HG03045 (cell line): Measurements from ENCODE around the gene BTBD16.

Experiments used
- ATAC-seq: cut with Tn5 transposase; IDR thresholded peaks from one replicate; pipeline ENCODE4 v1.9.1; 2021; ENCODE audit warnings: mild to moderate bottlenecking, moderate library complexity; ENCODE audit not compliant: unreplicated experiment

The BTBD16 gene

DNA sequence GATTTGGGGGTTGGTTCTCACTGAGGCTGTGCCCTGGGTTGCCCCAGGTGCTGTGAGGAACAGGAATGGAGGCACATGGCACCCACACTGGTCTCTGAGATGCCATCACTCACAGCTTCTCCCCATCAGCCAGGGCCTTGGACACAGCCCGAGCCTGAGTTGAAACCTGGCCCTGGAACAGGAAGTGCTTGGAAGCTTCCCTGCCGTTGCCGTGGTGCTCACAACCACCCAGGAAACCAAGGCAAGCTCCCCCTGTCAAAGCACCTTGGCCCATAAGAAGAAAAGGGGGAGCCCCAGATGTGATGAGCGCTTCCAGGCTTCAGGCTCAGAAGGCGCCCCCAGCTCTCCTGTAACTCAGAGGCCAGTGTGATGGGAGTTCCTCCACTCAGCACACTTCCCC lies at the start of gene BTBD16:
BTBD16 (plus strand) TSS at position 221 of the 400 bp plus-strand sequence. CDS start 3,786 bp downstream, outside the sequence.
- no peak for ATAC-seq

DNA sequence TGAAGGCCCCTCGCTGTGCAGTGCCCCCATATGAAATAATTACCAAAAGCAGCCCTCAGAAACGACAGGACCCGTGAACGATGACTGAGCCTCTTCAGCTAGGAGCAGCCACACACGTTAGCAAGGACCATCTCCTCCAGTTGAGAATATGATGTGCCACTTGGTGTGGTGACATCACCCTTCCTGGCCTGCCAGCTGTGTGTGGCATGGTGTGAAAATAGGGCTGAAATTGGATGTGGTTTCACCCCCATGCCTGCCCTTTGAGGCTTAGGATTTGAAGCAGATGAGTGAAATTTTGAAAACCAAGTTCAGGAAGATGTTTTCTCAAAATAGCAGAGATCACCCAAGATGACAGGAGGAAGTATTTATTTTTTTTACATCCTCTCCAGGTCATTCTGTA lies 49.1 kb upstream of the BTBD16 start:
- no peak for ATAC-seq

DNA sequence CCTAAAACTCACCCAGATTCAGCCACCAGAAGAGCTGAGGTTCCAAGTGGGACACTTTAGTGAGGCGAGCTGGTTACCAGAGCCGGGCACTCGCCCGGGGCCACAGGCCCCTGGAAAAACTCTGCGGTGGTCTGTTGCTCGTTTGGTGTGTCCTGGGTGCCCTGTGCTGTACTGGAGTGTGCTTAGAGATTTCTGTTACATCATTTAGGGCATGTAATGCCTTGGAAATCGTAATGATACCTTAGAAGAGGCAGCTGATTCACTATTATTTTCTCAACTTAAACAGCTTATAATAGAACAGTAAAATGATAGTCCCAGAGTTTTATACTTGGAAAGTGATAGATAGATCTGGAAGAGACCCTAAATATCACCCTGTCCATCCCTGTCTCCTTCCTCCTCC lies 48.5 kb upstream of the BTBD16 start:
- no peak for ATAC-seq

DNA sequence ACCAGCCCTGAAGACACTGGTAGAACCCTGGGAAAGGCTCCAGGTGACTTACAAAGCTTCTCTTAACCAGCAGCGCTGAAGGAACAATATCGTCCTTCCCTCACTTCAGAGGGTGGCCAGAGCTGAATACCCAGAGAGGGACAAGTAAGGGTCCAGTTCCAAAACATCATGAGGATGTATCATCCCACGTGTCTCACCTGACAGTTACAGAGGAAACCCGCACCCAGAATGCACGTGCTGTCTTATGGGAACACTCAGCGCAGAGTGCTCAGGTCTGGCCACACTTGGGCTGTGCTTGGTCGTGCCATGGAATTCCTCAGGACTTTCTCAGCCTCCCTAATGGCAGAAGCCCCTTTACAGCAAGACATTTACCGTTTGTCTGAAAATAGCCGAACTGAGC lies 46.9 kb upstream of the BTBD16 start:
- no peak for ATAC-seq

DNA sequence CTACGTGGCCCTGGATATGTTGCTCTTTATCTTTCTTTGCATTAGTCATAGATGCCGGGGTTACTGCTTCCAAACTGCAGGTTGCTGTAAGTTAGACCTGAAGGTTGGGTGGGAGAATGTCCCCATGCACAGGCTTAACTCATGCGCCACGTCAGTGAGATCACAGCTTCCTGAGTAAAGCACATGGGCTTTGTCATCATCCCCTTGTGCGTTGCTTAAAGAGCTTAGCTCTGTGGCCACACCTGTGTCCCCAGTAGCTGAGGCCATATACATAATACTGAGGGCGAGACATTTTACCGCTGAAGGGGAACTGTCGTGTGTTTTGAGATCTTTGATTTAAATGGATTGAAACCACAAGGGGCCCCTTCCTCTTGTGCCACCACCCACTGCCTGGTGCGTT lies 45.8 kb upstream of the BTBD16 start:
- ATAC-seq: no peak

DNA sequence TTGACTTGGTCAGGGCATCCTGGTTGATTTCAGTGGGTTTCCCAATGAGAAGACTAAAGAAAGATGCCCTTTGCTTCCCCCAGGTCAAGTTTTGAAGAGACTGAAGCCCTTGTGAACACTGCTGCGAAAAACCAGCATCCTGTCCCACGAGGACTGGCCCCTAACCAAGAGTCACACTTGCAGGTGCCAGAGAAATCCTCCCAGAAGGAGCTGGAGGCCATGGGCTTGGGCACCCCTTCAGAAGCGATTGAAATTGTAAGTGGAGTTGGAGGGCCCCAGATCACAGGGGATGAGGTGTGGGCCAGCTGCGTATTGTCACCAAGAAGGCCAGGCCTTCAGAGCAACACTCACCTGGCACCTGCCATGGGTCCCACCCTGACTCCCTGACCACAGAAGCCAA lies 43.3 kb upstream of the BTBD16 start:
- ATAC-seq: no peak

DNA sequence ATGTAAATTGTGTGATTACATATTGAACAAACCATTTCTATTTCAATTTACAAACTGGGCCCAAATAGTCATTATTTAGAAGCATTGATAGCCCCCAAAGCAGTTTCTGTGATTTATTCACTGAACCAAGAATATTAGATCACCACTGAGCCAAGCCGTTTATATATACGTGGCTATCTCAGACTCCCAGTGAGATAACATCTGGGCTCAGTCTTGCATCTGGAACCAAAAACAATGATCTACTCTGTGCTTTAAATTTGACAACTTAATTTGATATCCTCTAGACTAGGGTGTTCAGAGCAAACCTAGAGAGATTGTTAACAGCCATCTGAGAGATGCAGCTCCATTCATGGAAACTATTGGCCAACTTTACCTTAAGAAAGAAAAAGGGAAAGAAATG lies 41.4 kb upstream of the BTBD16 start:
- ATAC-seq: no peak

DNA sequence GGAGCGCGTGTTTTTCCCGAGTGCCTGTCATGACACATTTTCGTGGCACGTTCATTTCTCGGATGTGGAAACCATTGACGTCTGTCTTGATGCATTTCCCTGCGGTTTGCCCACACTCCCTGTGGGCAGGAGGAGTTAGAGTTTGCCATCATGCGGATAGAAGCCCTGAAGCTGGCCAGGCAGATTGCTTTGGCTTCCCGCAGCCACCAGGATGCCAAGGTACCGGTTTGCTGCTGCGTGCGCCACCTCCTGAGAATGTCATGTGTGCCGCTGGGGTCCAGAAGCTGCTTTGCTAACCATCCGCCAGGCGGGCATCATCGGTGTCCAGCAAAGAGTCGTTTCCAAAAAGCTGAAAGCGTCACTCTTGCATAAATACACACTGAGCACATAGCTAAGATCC lies 40.9 kb upstream of the BTBD16 start:
- ATAC-seq: no peak

DNA sequence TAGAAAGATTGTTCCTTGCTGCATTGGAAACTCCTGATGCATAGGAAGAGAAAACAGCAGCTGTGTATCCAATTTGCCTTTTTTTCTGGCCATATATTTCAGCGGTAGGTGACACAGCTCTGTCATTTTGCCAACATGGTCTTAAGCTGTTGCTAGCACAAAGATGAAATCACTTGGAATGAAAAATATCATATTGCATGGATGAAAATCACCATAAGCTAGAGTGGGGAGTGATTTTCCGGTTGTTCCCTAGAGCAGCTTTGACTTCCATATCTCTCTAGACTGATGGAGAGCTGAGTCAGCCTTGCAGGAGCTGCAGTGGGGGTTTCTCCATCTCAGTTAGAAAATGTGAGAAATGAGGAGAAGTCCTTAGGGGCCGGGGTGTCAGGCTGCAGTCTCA lies 38.3 kb upstream of the BTBD16 start:
- no peak for ATAC-seq

DNA sequence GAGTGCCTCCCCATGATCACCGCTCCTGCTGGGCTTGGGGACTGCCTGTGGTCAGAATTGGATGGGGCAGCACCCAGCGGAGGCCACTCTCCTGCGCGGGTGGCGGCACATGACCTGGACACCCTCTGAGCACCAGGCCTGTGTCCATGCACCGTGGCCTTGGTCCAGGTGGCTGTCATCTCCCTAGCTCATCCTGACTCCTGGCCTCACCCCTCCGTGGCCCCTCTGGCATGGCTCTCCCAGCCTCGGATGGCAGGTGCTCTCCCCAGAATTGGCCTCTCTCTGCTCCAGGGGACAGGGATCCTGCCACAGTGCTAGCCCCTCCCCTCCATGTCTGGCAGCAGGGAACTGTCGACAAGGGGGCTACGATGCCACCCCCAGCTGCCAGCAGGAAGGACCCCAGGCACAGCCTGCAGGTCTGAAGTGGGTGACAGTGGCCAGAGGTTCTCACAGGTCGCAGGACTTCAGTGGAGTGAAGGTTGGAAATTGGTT lies 37.2 kb upstream of the BTBD16 start:
- no peak for ATAC-seq

DNA sequence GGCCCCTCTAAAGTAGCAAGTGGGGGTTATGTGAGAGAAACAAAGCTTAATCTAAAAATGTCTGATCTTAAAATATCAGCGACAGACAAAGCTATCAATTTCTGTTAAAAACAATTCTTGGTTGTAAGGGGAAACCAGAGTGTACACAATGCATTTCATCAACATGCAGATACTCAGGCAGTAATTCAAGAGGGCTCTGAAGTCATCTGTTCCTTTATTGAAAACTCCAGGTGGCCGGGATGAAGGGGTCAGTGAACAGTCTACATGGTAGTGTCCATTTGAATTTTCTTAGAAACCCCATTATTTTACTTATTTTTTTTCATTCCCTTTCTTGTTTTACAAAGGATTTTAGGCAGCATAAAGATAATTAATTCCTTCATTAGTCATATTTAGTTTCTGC lies 36.7 kb upstream of the BTBD16 start:
- no peak for ATAC-seq

DNA sequence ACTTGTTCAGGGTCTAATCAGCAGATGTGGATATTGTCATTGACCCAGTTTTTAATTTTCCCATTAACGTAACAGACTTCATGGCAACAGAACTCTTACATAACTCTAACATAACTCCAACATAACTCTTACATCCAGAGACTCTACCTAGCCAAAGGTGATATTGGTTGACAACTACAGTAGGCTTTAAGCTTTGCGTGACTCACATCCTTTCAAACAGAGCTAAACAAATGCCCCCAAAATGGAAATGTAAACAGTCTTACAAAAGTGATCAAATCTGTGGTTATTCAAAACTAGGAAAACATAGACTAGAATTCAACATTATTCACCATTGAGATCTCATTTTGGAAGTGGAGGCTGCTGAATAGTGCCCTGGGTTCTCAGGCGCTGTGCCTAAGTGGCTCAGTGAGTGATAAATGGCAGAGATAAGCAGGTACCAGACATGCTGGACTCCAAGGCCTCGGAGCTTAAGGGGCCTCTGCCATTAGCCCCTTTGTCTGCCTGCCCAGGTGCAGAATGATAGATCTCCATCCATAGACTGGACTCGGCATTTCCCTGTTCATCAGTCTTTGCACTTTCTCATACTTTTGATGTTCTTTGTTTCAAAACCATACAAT lies 34.3 kb upstream of the BTBD16 start:
- ATAC-seq: no peak

DNA sequence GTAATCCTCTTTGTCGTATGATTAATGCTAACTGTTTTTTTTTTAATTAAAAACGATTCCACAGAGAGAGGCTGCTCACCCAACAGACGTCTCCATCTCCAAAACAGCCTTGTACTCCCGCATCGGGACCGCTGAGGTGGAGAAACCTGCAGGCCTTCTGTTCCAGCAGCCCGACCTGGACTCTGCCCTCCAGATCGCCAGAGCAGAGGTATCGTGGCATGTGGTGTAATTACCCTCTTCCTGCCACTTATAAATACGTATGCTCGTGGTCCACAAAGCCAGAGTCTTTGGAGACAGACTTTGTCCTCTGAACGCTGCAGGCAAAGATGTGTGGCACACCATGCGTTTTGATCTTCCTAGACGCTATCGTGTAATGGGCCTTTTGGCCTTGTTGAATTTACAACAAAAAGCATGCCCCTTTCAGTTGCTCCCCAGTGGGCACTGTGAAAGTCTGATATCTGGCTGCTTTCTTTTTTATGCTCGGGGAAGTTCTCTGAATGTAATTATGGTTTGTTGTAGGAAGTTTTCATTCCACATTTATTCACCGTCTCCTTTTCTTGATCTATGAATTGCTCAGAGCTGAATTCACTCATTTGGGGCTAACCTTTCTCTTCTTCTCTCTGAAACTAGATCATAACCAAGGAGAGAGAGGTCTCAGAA lies 33.6 kb upstream of the BTBD16 start:
- no peak for ATAC-seq

DNA sequence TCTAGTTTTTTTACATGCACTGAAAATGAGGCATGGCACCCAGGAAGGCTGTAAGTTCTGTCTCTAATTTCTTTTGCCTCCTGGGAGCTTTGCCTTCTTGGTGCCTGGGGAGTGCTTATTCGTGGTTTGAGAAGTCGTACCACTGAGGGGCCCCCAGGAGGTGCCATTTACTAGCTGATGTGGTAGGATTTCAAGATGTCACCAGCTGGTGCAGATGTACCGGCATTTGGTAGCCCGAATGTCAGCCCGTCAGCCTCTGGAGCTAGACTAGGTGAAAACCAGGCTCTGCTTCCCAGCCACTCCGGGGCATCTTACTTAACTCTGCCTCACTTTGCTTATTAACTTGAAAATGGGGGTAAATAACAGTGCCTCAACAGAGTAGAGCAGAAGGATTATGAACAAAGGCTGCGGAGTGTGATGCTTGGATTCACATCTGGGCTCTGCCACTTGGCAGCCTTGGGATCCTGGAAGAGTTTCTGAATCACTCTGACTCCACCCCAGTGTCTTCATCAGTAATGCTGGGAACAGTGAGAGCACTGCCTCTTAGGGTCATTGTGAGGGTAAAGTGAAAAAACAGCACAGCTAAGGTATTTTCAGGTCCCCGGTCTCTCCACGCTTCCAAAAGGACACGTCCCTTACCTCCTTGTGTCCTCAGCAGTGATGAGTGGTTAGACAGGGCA lies 31.4 kb upstream of the BTBD16 start:
- no peak for ATAC-seq

DNA sequence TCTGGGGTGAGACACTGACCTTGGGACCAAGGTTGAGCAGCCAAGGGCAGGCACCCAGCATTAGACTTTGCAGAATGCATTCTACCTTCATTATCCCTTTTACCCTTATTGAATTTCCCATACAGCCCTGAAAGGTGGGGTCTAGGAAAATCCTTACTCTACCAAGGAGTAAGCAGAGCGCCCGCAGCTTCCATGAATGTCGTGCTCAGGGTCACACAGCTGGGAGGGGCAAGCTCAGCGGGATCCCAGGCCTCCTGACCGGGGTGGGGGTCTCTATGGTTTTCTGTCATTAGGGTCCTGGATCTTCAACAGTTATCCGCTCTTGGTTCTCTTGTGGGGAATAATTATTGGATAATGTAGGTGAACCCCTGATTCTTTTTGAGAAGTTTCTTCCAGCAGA lies 30.7 kb upstream of the BTBD16 start:
- ATAC-seq: no peak

DNA sequence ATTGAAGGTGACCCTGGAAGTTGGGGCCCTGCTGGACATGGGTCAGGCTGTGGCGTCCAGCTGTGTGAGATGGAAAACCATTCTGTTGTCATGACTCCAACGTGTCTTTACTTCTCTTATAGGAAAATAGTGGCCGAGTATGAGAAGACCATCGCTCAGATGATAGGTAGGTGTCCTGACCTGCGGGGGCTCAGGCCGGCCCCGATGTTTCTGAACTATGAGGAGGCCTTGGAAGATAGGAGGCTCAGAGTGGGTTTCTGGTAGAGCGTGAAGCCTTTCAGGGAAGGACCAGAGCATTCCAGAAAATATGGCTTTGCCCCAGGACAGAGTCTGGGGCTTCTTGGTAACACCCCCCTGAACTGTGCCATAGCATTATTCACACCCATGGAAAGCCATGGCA lies 29.3 kb upstream of the BTBD16 start:
- no peak for ATAC-seq

DNA sequence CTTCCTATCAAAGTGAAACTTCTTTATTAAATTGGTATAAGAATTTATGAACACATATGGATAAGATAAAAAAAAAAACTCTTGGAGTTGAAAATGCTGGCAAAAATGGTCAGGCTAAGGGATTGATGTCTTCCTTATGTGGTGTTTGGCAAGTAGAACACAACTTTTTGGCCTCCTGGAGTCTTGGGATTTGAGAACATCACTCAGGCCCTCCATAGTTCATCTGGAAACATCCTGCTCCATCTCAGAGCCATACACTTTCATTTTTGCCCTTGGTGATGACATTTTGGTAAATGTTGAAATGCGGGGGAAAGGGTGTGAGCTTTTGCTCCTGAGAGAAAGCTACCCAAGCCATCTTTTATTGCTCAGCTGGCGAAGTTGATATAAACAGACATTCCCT lies 27.5 kb upstream of the BTBD16 start:
- no peak for ATAC-seq

DNA sequence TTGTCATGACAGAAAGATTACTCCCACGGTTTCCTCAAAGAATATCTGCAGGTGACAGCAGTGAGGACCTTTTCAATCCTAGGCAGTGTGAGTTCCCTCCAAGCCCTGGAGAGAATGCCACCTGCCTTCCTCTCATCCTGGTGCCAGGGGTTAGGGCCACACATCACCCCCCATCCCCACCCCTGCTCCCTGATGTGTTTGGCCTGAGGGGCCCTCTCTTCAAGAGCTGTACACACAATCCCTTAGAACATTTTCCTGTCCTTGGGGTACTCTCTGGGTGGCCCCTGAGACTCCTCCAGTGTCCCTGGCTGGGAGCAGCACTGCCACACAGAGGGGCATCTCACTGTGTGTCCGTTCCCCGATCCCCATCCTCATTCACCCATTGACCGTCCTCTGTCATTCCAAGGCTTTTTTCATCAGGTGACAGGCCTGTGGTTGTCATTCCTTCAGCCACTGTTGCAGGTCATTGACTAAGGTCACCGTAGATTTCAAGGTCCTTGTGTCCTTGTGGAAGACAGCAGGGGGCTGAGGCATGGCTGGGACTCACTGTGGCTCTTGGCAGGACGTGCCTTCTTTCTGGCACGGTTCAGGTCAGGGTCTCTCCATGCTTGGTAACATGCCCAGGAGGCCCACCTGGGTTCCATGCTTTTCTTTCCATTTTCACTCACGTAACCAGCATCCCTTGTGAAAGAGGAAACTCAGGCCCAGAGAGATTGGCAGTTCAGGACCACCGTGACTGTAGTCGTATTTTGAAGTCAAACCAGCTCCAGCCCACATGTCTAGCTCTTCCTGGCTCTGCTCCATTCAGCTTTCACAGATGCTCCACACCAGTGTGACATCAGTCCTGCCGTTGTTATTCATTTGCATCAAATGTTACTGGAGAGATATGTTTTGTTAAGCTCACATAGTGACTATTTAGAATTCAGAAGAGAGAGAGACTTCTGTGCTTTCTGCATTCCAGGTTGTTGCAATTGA lies 26.8 kb upstream of the BTBD16 start:
- no peak for ATAC-seq

DNA sequence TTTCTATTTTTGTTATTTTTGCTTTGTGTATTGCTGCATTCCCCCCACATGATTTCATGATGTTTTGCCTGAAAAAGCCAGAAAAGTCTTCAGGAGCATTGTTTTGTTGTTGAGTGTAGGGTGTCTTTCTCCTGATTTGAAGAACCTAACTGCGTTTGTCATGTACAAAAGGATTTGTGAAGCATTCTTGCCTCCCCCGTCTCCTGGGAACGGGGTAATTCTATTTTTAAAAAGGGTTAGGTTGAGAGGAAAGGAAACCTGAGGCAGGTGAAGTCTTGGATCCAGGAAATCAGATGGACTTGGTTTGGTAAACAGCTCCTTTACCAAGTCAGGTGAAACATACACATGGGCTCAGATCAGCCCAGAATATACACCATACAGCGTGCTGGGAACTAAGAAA lies 26.0 kb upstream of the BTBD16 start:
- no peak for ATAC-seq

DNA sequence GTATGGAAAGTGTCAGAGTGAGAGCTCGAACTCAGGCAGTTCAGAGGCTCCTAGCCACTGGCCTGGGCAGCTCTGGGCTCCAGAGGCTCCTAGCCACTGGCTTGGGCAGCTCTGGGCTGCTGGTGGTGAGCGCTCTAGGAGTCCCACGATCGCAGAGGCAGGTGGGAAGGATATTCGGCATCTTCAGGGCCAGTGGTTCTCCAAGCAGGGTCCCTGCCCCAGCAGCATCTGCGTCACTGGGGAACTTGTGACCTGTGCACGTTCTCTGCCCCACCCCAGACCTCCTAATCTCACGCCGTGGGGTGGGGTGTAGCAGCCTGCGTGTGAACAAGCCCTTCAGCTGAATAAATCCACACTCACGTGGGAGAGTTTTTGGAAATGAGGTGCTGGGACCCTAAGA lies 25.2 kb upstream of the BTBD16 start:
- ATAC-seq: no peak
